PC-9 (cell line): ENCODE data around the gene ACYP2. TPM values are rescaled to one million over a fixed set of nuclear protein-coding genes. Genes with fewer than 3 reads are reported as not detected.

Experiments used
- BruUV-seq: library from RNA; stranded (reverse); fragments of 400-500 nt; replicated peaks from 2 replicates; lab custom pipeline; 2021; lab: Mats Ljungman, UMichigan
- CTCF ChIA-PET: fragments of 300-600 bp; sonication (Branson Sonifier 250); formaldehyde crosslinking; loops from one replicate; lab custom pipeline; 2022; ENCODE audit warnings: antibody characterized with exemption; lab: Charles Lee
- POLR2A ChIA-PET: fragments of 300-600 bp; sonication (Branson Sonifier 250); formaldehyde crosslinking; loops from one replicate; lab custom pipeline; 2022; ENCODE audit warnings: antibody characterized with exemption; ENCODE audit not compliant: unreplicated experiment; lab: Charles Lee
- DNase-seq, 2 experiments: peaks; one replicate each; pipeline versions ENCODE4 v3.0.0 to v3.0.0-alpha.2; 2015 to 2022; ENCODE audit warnings: mixed read lengths in 1 of 2
- H2AFZ ChIP-seq: fragments of 200-600 bp; sonication (generic); 2 replicates; pipeline ENCODE4 v1.8.1; 2017; ENCODE audit warnings: antibody characterized with exemption
- H3F3A ChIP-seq: fragments of 200-600 bp; sonication (generic); 2 replicates; pipeline ENCODE4 v1.8.1; 2017; ENCODE audit warnings: antibody characterized with exemption, mild to moderate bottlenecking, low read depth; ENCODE audit not compliant: insufficient read depth
- H3K27ac ChIP-seq: fragments of 200-600 bp; sonication (generic); 2 replicates; pipeline ENCODE4 v1.6.1; 2016; ENCODE audit warnings: mixed run types
- H3K27me3 ChIP-seq: fragments of 200-600 bp; sonication (generic); 2 replicates; pipeline ENCODE4 v1.6.1; 2016; ENCODE audit warnings: low read depth, mixed run types; ENCODE audit not compliant: insufficient read depth
- H3K36me3 ChIP-seq: fragments of 200-600 bp; sonication (generic); 2 replicates; pipeline ENCODE4 v1.6.1; 2016; ENCODE audit warnings: low read depth, mixed run types
- H3K4me1 ChIP-seq: fragments of 200-600 bp; sonication (generic); replicated peaks from 2 replicates; pipeline ENCODE4 v1.6.1; 2016; ENCODE audit warnings: mixed run types; ENCODE audit not compliant: insufficient read depth
- H3K4me2 ChIP-seq: fragments of 200-600 bp; sonication (generic); 2 replicates; pipeline ENCODE4 v1.6.1; 2017; ENCODE audit warnings: mixed run types
- H3K4me3 ChIP-seq: fragments of 200-600 bp; sonication (generic); 2 replicates; pipeline ENCODE4 v1.6.1; 2016; ENCODE audit warnings: mixed run types
- H3K79me2 ChIP-seq: fragments of 200-600 bp; sonication (generic); 2 replicates; pipeline ENCODE4 v1.6.1; 2017; ENCODE audit warnings: low read depth, mixed run types
- H3K9me2 ChIP-seq: fragments of 200-600 bp; sonication (generic); 2 replicates; pipeline ENCODE4 v1.8.1; 2017; ENCODE audit warnings: mild to moderate bottlenecking; ENCODE audit not compliant: insufficient read depth
- H3K9me3 ChIP-seq: fragments of 200-600 bp; sonication (generic); 2 replicates; pipeline ENCODE4 v1.8.1; 2016; ENCODE audit warnings: low read depth; ENCODE audit not compliant: insufficient read depth
- H4K20me1 ChIP-seq: fragments of 200-600 bp; sonication (generic); 2 replicates; pipeline ENCODE4 v1.8.1; 2017; ENCODE audit not compliant: insufficient read depth
- CTCF ChIP-seq: fragments of 200-600 bp; sonication (generic); conservative IDR thresholded peaks from 2 replicates; pipeline ENCODE4 v1.6.1; 2017; ENCODE audit warnings: mixed run types, antibody characterized with exemption, mild to moderate bottlenecking, moderate library complexity
- EZH2 ChIP-seq: fragments of 200-600 bp; sonication (generic); IDR thresholded peaks from 2 replicates; pipeline ENCODE4 v1.8.0; 2017; ENCODE audit warnings: antibody characterized with exemption, low read depth
- intact Hi-C: fragments of 100-400 bp; cut with micrococcal nuclease; formaldehyde crosslinking; loops from one replicate; pipeline ENCODE4 v1.10.0; 2022; ENCODE audit not compliant: unreplicated experiment
- total RNA-seq: library from RNA; stranded (reverse); gene quantifications from 2 replicates; pipeline ENCODE4 v1.2.3, GENCODE V29; 2021

The ACYP2 gene
- total RNA-seq, 1 experiment from 2014 or later, result 25.9 TPM

GRCh38 chr2:54185105-54185504, 69.7 kb downstream of the ACYP2 start:
- no peak for TF ChIP-seq EZH2
- TF ChIP-seq CTCF, result no peak
- DNase-seq, result no peak
- ChIA-PET POLR2A (no interaction called here), CTCF (no interaction called here)
- Histone ChIP-seq H3K9me3 (no peaks in the 10 kb centered on the region), H3K4me2 (no peak overlapping the region), H3K4me1 (no peaks in the 10 kb centered on the region), H4K20me1 (no peaks in the 10 kb centered on the region), H3K4me3 (no peak overlapping the region), H3K27ac (no peak overlapping the region), H3F3A (no peaks in the 10 kb centered on the region), H3K27me3 (no peaks in the 10 kb centered on the region), H3K79me2 (no peaks in the 10 kb centered on the region), H3K9me2 (no peaks in the 10 kb centered on the region), H2AFZ (no peak overlapping the region), H3K36me3 (no peaks in the 10 kb centered on the region)
- intact Hi-C loops, result no loop called here
- no TSS peak for BruUV-seq

GRCh38 chr2:54187331-54187730, 71.9 kb downstream of the ACYP2 start:
- Histone ChIP-seq H3K36me3 (no peaks in the 10 kb centered on the region), H3K27ac (no peak overlapping the region), H3F3A (no peaks in the 10 kb centered on the region), H3K4me1 (no peaks in the 10 kb centered on the region), H3K27me3 (no peaks in the 10 kb centered on the region), H3K9me3 (no peaks in the 10 kb centered on the region), H2AFZ (no peak overlapping the region), H3K4me3 (no peak overlapping the region), H3K9me2 (no peaks in the 10 kb centered on the region; the same call in 1 of the 2 replicates), H4K20me1 (no peaks in the 10 kb centered on the region), H3K4me2 (no peak overlapping the region), H3K79me2 (no peaks in the 10 kb centered on the region)
- intact Hi-C loops, result no loop called here
- CTCF ChIA-PET, result no interaction called here
- TF ChIP-seq CTCF (no peak), EZH2 (no peak)
- BruUV-seq, result no TSS peak
- no peak for DNase-seq
- POLR2A ChIA-PET, result no interaction called here

GRCh38 chr2:54189539-54189938, 74.1 kb downstream of the ACYP2 start:
- no TSS peak for BruUV-seq
- Histone ChIP-seq H3K4me3 (no peak overlapping the region), H3F3A (no peaks in the 10 kb centered on the region), H3K36me3 (no peaks in the 10 kb centered on the region), H3K4me2 (no peak overlapping the region), H3K9me2 (no peaks in the 10 kb centered on the region; the same call in 1 of the 2 replicates), H4K20me1 (no peaks in the 10 kb centered on the region), H2AFZ (no peak overlapping the region), H3K27me3 (no peaks in the 10 kb centered on the region), H3K9me3 (no peaks in the 10 kb centered on the region), H3K79me2 (no peaks in the 10 kb centered on the region), H3K27ac (no peak overlapping the region), H3K4me1 (no peaks in the 10 kb centered on the region)
- CTCF ChIA-PET, result no interaction called here
- TF ChIP-seq EZH2 (no peak), CTCF (no peak)
- intact Hi-C loops, result no loop called here
- POLR2A ChIA-PET, result no interaction called here
- no peak for DNase-seq
